GM12891 (cell line): ENCODE results near the gene RIMBP2.

Experiments used
- PAX5 ChIP-seq: IDR thresholded peaks from 2 replicates; pipeline ENCODE4 v1.6.1; 2011; ENCODE audit warnings: low read length, moderate library complexity, mild to moderate bottlenecking; ENCODE audit not compliant: insufficient read depth, severe bottlenecking
- POLR2A ChIP-seq: IDR thresholded peaks from 2 replicates; pipeline ENCODE4 v1.6.1; 2011; ENCODE audit warnings: low read depth, low read length, control low read depth
- POLR2AphosphoS5 ChIP-seq: IDR thresholded peaks from 2 replicates; pipeline ENCODE4 v1.6.1; 2011; ENCODE audit warnings: low read depth, low read length, control low read depth
- POU2F2 ChIP-seq: IDR thresholded peaks from 2 replicates; pipeline ENCODE4 v1.6.1; 2011; ENCODE audit warnings: low read depth, mild to moderate bottlenecking, control low read depth, low read length, moderate library complexity
- SPI1 ChIP-seq: IDR thresholded peaks from 2 replicates; pipeline ENCODE4 v1.6.1; 2011; ENCODE audit warnings: low read depth, low read length, control low read depth
- TAF1 ChIP-seq: IDR thresholded peaks from 2 replicates; pipeline ENCODE4 v1.6.1; 2011; ENCODE audit warnings: low read depth, low read length, control low read depth

DNA sequence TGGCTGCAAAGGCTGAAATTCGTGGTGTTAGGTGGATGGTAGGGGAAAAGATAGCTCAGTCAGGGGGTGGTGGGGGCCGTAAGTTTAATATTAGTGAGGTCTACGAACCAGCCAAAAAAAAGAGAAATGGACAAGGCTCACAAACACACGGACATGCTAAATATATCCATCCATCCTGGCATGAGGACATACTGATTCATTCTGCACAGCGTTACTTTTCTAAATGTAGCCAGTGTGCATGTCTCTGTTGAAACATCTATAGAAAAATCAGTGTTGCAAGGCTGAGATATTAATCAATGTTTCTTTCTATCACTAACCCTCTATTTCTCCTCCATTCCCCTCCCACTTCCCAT, 227.8 kb downstream of the RIMBP2 start:
- TF ChIP-seq POLR2AphosphoS5 = no peak
- TF ChIP-seq POLR2A = no peak
- TF ChIP-seq POU2F2 = no peak
- no peak for TF ChIP-seq TAF1
- TF ChIP-seq PAX5 = no peak
- no peak for TF ChIP-seq SPI1
